C4-2B (cell line): Measurements from ENCODE around the gene HSF5.

Experiments used
- ZFX ChIP-seq: fragments of 450-650 bp; IDR thresholded peaks from 2 replicates; pipeline ENCODE4 v1.6.1; 2017
- TF ChIP-seq, protein P1 (sequence below): fragments of 450-650 bp; conservative IDR thresholded peaks from 2 replicates; pipeline ENCODE4 v1.5.1; 2017; ENCODE audit warnings: mild to moderate bottlenecking

DNA sequence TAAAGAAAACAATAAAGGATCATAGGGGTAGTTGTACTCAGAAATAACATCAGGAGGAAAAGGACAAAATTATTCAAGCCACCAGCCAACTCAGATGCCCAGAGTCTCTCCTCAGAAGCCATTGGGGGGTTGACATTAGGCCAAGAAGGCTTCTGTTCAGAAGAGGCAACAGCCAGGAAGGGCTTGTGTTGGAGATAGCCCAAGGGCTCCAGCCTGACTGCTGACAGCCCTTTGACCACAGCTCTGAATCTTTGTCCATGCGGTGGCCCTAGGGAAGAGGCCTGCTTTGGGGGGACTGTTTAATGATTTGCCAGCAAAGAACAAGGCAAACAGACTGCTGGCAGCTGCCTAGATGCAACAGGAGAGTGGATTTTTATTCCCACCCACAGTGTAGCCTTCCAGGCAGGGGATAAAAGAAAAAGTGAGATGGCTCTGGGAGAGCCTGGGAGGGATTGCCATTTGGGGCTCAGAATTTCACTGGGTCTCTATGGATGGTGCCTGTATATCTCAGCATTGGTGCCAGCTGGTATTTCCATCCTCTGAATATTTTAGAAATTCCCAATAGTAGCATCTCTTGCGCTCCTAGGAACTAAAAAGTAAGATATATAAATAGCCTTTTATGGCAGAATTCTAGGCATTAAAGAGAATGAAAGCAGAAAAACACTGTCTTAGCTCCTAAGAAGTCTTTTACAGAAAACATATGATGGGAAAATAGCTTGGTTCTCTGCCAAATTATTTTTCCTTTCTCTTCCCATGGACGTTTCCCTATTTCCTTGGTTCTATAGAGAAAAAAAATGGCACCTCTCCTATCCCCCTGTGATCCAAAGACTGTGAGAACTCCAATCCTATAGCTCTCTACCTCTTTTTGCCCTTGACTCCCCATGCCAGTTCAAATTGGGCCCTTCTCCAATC lies 106.8 kb downstream of the HSF5 start:
- TF ChIP-seq, protein P1, sequence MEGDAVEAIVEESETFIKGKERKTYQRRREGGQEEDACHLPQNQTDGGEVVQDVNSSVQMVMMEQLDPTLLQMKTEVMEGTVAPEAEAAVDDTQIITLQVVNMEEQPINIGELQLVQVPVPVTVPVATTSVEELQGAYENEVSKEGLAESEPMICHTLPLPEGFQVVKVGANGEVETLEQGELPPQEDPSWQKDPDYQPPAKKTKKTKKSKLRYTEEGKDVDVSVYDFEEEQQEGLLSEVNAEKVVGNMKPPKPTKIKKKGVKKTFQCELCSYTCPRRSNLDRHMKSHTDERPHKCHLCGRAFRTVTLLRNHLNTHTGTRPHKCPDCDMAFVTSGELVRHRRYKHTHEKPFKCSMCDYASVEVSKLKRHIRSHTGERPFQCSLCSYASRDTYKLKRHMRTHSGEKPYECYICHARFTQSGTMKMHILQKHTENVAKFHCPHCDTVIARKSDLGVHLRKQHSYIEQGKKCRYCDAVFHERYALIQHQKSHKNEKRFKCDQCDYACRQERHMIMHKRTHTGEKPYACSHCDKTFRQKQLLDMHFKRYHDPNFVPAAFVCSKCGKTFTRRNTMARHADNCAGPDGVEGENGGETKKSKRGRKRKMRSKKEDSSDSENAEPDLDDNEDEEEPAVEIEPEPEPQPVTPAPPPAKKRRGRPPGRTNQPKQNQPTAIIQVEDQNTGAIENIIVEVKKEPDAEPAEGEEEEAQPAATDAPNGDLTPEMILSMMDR: no peak
- TF ChIP-seq ZFX: no peak
